ENCODE measurements around the gene MCM3AP.

GRCh38 chr21:46284077-46284644, 1.2 kb downstream of the MCM3AP start:
- TF ChIP-seq, protein P1, sequence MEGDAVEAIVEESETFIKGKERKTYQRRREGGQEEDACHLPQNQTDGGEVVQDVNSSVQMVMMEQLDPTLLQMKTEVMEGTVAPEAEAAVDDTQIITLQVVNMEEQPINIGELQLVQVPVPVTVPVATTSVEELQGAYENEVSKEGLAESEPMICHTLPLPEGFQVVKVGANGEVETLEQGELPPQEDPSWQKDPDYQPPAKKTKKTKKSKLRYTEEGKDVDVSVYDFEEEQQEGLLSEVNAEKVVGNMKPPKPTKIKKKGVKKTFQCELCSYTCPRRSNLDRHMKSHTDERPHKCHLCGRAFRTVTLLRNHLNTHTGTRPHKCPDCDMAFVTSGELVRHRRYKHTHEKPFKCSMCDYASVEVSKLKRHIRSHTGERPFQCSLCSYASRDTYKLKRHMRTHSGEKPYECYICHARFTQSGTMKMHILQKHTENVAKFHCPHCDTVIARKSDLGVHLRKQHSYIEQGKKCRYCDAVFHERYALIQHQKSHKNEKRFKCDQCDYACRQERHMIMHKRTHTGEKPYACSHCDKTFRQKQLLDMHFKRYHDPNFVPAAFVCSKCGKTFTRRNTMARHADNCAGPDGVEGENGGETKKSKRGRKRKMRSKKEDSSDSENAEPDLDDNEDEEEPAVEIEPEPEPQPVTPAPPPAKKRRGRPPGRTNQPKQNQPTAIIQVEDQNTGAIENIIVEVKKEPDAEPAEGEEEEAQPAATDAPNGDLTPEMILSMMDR (conservative IDR thresholded peaks at IDR 0.05; ENCODE audit: low read depth, low read length) = no peak
- TF ChIP-seq EZH2phosphoT487 (IDR thresholded peaks at IDR 0.05; ENCODE audit: borderline replicate concordance, low read length) = no peak
